ENCODE results near the gene FAM210A. TPM values are rescaled to one million over a fixed set of nuclear protein-coding genes. Genes with fewer than 3 reads are reported as not detected.
"Not testable (repeated sequence)": the region's sequence is repeated elsewhere in the genome, so short reads cannot be mapped to it uniquely, and the experiment has no call there.

Gene FAM210A, protein sequence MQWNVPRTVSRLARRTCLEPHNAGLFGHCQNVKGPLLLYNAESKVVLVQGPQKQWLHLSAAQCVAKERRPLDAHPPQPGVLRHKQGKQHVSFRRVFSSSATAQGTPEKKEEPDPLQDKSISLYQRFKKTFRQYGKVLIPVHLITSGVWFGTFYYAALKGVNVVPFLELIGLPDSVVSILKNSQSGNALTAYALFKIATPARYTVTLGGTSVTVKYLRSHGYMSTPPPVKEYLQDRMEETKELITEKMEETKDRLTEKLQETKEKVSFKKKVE
- 29.8 TPM for total RNA-seq

DNA sequence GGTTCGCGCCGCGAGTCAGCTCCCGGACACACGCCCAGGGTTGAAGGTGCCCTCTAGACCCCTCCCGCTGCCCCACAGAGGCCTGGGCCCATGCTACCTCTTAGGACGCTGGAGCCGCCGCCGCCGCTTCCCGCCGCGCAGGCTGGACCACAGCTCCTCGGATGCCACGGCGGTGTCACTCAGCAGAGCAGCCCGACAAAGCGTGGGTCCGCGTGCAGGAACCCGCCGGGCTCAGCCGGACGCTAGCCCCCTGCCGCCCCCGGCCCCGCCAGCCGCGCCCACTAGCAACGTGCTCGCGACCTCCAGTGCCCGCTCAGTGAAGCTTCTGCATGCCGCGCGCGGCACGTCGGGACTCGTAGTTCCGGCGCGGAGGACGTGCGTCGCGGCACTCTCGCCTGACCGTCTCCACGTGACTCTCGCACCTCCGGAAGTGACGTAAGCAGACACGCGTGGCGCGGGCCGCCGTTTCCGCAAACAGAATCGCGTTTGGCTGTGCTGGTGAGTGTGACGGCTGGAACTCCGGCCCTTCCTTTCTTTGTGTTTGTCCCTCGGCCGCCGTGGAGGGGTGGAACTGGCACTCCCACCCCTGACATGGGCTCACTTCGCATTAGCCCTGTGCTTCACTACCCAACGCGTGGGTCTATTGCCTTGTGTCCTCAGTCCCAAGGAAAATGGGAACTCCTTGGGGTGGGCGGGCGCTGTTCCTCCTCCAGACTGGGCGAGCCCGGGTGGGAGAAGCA, at the start of gene FAM210A, which contains the start of gene RNMT:
Gene FAM210A, minus strand, starts transcription at position 327 of the 740 bp plus-strand sequence. CDS start 44,481 bp downstream, outside the sequence.
Gene RNMT, plus strand, starts transcription at position 442 of the 740 bp plus-strand sequence. CDS start 4,845 bp downstream, outside the sequence.
- DNase-seq (ENCODE audit: low spot score in 2 of 2) (peak; percentile 90), FAIRE-seq (peak; percentile 19)

DNA sequence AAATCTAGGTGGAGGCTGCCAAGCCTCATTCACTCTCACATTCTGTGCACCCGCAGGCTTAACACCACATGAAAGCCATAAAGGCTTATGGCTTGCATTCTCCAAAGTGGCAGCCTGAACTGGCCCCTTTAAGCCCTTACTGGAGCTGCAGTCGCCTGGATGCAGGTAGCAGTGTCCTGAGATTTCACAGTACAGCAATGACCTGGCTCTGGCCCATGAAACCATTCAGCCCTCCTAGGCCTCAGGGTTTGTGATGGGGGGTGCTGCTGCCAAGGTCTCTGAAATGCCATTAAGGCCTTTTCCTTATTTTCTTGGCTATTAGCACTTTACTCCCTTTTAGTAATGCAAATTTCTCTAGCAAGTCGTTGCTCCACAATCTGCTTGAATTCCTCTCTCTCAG, 48.7 kb upstream of the FAM210A start:
- DNase-seq (ENCODE audit: low spot score in 2 of 2) (no peak), FAIRE-seq (no peak)

DNA sequence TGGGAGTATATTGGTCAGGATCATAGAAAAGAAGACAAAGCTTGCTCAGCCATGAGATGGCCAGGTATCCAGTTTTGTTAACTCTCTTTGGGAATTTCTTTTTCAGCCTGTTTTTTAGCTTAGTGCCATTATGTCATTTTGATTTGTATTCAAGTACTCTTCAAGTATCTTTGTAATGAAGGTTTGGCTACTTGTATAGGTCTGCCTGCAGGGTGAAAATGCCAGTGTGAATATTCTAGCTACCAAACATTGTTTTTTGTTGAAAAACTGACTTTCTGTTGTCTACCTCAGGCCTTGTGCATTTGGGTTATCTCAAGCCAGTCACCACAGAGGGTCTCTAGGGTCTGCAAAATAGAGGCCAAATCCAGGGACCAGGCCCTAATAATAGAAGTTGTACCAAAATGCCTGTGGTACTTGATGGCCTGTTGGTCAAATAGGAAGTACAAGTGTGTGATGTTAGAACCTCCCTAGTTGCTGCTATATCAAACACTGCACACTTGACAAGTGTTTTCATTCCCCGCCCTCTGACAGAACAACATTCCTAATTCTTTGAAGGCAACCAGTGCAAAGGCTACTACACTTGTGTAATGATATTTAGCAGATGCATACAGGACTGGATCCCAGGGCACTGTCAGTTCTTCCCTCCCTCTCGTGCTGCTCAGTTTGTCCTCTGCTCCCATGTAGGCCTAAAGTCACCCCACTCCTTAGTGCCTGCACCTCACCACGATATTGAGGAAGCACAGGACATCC, 36.5 kb upstream of the FAM210A start:
- FAIRE-seq = no peak
- no peak for DNase-seq (ENCODE audit: low spot score in 2 of 2)

DNA sequence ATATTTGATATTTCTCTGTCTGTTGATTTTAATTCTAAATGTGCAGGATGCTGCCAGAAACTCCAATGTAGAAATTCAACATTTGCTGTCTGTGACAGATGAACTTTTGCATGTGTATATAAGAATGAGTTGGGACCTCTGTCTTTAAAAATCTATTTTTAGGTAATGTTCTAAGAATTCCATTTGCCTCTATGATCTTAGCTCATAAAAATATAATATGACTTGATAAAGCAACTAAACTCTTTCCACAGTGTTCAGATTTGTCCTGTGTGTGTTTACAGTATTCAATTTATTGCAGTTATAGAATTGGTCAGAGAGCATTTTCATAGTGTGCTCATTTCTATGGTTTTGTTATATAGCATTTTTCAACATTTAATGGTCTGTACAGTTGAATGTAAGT, 33.7 kb upstream of the FAM210A start:
- DNase-seq (ENCODE audit: low spot score in 2 of 2) (no peak), FAIRE-seq (no peak)

DNA sequence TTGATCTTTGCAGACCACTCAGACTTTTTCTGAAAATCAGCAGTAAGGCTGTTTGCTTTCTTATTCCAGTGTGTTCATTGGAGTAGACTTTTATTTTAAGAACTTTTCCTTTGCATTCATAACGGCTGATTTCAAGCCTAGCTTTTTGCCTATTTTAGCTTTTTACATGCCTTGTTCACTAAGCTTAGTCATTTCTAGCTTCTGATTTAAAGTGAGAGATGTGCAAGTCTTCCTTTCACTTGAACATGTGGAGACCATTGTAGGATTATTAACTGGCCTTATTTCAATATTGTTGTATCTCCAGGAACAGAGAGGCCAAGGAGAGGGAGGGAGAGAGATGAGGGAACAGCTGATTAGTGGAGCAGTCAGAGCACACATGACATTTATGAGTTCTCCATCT, 32.3 kb upstream of the FAM210A start:
- no peak for FAIRE-seq
- DNase-seq (ENCODE audit: low spot score in 2 of 2) = no peak

DNA sequence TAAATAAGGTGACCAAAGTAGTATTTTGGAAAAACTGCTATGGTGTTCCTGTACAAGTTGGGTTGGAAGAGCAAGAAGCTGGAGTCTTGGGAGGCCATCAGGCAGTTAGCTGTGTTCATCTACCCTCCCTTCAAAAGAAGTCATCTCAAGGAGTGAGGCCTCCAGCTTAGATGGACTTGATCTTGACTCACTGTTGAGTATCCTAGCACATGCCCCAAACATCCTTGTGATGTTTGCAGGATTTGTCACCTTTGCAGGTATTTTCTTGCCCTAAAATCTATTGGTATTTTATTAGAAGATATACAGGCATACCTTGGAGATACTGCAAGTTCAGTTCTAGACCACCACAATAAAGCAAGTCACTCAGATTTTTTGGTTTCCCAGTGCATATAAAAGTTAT, 30.3 kb upstream of the FAM210A start:
- DNase-seq (ENCODE audit: low spot score in 2 of 2) (no peak), FAIRE-seq (no peak)

DNA sequence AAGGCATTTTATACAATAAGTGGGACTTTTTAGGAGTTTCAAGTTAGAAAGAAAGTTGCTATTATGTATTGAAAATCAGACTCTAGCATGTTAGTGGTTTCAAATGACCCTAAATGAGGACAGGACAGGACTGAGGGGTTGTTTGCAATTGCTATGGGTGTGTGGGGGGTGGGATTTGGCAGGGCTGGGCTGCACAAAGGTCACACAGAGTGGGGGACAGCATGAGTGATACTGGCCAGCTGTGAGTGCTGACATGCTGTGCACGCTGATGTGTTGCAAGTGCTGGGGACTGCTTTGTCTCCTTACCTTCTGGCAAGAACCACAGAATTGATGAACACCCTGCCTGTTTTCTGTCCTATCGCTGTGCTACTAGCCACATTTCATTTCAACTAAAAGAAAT, 29.9 kb upstream of the FAM210A start:
- DNase-seq (ENCODE audit: low spot score in 2 of 2) = no peak
- FAIRE-seq = no peak

DNA sequence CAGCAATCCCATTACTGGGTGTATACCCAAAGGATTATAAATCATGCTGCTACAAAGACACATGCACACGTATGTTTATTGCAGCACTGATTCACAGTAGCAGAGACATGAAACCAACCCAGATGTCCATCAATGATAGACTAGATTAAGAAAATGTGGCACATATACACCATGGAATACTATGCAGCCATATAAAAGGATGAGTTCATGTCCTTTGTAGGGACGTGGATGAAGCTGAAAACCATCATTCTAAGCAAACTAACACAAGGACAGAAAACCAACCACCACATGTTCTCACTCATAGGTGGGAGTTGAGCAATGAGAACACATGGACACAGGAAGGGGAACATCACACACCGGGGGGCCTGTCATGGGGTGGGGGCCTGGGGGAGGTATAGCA, 25.2 kb upstream of the FAM210A start:
- not testable (repeated sequence) for FAIRE-seq; DNase-seq (ENCODE audit: low spot score in 2 of 2)

DNA sequence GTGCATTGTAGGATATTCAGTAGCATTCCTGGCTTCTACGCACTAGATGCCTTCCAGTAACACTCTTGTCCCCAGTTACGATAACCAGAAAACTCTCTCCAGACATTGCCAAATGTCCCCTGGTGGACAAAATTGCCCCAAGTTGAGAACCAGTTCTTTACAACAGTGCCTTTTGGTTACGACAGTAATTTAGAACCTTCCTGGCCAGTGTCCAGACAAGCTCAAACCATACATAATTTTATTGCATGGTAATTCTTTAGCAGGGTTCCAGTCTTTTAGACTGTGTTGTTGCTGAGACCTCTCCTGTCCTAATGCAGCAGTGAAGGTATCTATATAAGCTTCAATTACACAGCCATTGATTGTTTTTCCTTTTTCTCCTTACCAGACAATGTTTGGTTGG, 20.3 kb upstream of the FAM210A start:
- DNase-seq (ENCODE audit: low spot score in 2 of 2) (no peak), FAIRE-seq (no peak)

DNA sequence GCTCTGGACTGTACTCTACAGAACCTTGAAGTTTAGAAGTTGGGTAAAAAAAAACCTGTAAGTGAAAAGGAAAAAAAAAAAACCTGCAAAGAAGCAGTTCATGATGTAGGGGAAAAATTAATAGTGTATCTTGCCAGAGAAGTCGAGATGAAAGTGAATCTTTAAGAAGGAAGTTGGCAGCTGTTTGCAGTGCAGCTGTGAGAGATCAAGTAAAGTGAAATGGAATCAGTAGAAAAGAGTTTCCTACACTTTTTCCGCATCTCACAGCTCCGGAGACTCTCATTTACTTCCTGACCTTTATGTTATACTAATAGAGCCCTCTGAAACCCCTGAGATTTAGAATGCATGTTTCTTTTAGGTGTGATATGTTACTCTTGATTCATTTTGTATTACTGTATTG, 19.3 kb upstream of the FAM210A start:
- DNase-seq (ENCODE audit: low spot score in 2 of 2) (no peak), FAIRE-seq (no peak)

DNA sequence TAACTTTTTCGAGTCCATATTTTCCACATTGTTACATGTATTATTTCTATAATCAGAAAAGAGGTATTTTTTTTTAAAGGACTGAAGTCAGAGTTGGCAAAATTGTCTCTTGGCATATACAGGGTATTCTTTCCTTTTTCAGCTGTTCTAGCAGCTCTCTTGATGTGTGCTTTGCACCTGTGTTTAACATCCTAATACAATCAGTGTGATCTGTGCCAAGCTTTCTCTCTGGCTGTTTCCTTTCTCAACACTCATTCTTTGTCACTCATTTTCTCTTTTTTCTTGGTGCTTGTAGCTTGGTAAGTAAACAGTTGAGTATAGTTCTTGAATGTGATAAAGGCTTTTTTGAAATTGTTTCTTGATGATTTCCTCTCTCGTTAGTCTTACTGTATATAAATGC, 9.3 kb upstream of the FAM210A start:
- DNase-seq (ENCODE audit: low spot score in 2 of 2) (no peak), FAIRE-seq (no peak)

DNA sequence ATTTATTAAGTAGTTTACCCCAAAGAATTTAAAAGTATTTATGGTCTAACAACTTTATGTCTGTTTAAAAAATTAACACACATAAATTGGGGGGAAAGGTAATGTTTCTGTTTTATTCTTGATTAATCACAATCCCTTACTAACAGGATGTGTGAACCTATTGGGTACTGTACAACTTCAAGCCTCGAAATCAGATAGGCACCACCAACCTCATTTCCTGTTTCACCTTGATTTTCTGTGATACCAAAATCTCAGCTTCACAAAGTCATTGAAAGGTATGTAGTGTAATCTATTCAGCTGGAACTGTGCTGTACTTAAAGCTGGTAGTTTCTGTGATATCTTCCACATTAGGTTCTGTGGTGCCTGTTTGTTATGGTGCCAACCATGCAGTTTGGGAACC, 4.1 kb upstream of the FAM210A start:
- FAIRE-seq = no peak
- DNase-seq (ENCODE audit: low spot score in 2 of 2) = no peak

DNA sequence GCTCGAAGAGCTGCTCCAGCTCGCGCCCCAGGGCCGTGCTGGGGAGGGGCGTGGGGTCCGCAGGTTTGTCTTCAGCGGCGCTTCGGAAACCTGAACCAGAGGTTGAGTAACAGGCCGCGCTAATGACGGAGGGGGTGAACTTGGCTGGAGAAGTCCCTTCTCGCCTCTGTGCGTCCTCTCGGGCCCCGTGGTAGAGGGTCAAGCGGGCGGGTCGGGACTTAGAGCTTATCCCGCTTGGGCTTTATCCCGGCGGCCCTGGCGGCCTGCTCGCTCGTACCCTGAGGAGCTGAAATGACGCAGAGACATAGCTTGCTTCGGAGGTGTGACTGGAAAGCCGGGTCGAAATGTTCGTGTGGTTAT, 594 bp upstream of the FAM210A start:
- FAIRE-seq = no peak
- DNase-seq (ENCODE audit: low spot score in 2 of 2) = no peak

DNA sequence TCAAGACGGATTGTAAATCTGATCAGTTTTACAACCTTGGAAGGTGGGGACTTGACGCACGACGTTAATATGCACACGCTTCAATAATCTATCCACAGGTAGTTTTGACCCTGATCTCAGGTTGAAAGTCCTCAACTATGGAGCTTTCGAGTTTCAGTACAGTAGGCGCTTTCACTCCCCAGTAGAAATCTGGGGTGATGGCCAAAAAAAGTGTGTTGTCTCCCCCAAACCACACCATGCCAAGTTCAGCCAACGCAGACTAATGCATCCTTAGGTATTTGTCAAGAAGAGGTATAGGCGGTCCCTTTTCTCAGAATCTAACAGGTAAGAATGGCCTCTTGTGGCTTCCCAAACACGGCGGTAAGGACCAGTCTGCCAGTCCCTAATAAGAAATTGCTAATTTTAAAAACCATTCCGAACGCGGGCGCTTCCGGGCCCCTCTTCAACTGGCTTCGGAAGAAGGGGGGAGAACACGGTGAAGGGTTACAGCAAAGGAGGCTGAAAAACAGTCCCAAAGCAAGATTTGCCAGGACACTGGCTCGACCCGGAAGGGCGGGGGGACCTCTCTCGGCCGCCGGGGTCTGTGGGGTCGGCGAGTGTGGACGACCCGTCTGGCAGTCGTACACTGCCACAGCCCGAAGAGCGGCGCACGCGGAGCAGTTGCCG, 659 bp downstream of the FAM210A start:
- DNase-seq (ENCODE audit: low spot score in 2 of 2) (no peak), FAIRE-seq (no peak)

DNA sequence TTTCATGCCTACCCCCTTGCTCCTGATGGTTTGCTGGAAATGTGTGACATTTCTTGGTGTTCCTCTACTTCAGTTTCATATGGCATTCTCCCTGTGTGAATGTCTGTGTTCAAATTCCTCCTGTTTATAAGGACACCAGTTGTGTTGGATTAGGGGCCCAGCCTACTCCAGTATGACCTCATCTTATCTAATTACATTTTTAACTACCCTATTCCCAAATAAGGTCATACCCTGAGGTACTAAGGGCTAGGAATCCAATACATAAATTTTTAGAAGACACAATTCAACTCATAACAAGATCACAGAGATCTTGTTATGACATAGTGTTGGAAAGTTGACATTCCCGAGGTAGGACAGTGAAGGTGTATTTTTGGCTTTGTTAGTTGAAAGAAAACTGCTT, 5.5 kb downstream of the FAM210A start:
- DNase-seq (ENCODE audit: low spot score in 2 of 2) (no peak), FAIRE-seq (no peak)

DNA sequence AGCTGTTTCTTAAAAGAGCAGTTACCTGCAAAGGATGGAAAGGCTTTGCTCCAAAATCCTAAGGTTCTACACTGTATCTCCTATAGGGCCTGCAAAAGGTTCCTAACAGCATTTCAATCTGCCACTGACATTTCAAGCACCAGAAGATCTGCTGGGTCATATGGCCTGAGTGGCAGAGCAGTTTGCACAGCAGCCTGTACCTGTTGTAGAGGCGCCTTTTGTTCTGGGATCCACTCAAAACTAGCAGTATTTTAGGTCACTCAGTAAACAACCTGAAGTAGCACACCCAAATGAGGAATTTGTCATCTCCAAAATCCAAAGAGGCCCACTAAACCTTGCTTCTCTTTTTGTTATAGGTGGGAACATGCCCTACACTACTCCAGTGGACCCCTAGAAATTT, 6.2 kb downstream of the FAM210A start:
- FAIRE-seq (no peak), DNase-seq (ENCODE audit: low spot score in 2 of 2) (no peak)

DNA sequence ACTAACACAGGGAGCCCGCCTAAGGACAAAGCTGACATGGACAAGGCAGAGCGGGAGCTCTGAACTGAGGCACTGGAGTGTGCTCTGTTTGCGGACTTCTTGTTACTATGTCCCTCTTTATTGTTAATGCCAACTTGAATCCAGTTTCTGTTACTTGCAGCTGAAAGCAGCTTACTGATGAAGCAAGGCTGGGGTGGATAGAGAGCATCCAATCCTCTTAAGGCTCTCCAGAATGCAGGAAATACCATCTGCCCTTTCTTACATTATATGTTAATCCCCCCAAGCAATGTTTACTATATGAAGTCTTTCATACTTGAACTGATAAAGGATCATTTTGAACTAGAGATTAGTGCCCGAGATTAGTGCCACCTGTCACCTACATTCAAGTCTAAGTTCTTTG, 9.4 kb downstream of the FAM210A start:
- FAIRE-seq = no peak

DNA sequence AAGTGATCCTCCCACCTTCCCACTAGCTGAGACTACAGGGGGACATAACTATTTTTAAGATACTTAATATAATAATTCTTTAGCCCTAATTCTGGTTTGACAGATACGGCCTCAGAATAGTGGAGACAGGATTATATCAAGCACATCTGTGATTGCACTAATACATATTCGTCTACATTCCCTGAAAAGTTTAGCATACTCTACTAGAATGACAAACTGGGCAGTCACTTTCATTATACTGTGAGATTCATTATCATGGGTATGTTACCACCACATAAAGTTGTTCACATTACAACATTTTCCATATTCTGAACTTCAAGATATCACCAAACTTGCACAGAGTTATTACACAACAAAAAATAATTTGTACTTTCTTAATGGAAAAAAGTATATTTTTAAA, 11.0 kb downstream of the FAM210A start:
- FAIRE-seq (no peak), DNase-seq (ENCODE audit: low spot score in 2 of 2) (no peak)

More for the DNA sequence above, 9.4 kb downstream of the FAM210A start:
- no peak for DNase-seq (ENCODE audit: low spot score in 2 of 2)

DNA sequence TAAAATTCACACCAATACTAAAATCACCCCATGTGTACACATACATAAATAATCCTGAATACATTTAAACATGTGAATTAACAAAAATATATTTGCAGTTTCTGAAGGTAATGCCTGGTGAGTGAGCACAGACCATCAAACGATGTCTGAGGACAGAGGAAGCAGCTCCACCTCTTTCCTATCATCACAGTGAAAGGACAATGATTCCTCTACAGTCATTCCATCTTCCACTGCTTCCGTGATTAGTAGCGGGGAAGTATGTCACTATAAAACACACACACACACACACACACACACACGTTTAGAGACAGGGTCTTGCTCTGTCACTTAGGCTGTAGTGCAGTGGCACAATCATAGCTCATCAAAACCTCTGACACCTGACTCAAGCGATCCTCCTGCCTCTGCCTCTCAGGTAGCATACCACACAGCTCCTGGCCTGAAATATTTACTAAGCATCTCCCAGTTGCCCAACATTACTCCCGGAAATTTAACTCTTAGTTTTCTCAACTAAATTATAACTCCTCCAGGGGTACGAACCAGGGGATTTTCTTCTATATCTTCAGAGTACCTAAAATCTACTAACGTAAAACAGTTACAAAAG, 12.8 kb downstream of the FAM210A start:
- no peak for FAIRE-seq
- DNase-seq (ENCODE audit: low spot score in 2 of 2) = no peak

DNA sequence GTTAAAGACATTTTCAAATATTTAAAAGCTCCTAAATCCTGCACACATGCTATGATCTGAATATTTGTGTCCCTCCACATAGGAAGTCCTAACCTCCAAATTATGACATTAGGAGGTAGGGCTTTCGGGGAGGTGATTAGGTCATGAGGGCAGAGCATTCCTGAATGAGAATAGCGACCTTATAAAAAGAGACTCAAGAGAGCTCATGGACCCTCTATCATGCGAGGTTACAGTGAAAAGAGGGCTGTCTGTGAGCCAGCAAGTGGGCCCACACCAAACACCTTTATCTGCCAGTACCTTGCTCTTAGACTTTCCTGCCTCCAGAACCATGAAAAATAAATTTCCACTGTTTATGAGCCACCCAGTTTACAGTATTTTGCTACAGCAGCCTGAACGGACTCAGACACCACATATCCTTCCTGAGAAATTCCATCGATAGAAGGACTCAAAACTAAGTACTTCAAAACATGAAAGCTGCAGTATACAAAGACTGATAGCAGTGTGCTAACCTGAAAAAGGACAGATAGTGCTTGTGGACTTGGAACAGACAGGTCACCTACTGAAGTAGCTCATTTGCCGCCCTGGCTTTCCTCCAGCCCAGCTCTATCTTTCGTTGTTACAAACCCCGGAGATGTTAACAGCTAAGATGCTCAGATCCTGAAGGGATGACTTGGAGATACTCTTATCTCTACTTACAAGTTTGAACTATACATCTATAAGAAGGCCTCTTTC, 13.8 kb downstream of the FAM210A start:
- FAIRE-seq = no peak
- no peak for DNase-seq (ENCODE audit: low spot score in 2 of 2)

Measured in frontal cortex (tissue), 4 donors.